HG03103 (cell line): ENCODE data around the gene ABCB4.

ENCODE experiments used
- ATAC-seq: cut with Tn5 transposase; IDR thresholded peaks from one replicate; pipeline ENCODE4 v1.9.1; 2021; ENCODE audit warnings: low read depth; ENCODE audit not compliant: unreplicated experiment

The ABCB4 gene

DNA sequence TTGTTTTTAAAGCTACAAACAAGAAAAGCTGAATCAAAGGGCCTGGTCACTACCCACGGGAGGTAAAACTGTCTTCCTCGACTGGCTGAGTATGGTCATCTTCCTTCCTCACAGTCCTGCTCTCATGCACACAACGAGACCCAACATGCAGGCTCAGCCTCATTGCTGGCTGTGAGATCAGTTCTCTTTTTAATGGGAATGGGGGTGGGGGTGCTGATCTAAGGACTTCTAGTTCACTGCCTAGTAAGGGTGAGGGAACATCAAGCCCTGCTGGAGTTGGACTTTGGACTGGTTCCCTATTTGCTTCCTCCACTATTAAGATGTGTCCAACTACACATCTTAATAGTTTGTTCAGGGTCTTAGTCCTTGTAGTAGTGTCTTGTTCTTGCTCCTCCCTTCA is 48.2 kb downstream of the ABCB4 start:
- no peak for ATAC-seq

DNA sequence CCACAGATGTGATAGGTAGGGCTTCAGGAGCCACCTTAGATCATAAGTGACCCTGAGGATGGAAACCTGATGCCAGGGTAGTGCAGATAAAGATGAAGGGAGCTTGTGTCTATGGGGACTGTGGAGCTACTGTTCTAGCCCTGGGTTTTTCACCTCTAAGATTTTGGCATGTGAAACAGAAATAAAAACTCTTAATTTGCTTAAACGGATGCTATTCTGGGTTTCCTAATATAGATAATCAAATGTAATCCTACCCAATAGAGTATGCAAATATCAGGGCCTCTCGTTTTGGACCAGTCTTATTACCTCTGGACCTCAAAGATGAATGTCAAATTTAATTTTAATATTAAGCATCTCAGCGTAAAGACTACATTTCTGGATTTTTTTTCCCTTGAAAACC is 49.3 kb downstream of the ABCB4 start:
- ATAC-seq, result no peak

DNA sequence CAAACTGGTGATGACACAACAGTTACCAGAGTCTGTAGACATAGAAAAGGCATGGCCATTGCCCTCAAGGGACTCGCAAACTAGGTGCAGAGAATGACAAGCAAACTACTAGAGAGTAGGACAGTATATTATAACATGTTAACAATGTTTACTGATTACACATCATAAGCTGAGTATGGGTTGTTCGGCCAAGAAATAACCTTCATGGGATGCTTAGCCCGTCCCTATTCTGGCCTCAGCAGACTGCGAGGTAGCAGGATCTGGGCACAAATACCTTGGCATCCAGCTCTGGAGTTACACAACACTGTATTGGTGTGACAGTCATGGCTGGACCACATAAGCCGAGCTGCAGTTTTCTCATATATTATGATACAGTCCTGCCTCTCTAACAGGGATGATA is 51.4 kb downstream of the ABCB4 start:
- no peak for ATAC-seq

DNA sequence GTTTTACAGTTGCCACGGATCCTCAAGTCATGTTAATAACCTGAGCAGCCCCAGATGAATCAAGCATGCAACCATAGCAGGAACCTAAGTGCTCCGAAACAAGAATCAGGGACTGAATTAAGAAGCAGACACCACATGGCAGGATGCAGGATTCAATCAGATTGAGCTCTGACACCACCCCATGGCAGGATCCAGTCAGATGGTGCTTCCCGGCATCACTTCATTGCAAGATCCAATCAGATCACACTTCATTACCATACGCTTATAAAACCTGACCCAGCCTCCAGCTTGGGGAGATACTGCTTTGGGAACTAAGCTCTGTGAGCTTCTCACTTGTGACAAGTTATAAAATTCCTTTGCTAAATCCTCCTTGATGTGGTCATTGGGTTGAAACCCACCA is 55.3 kb downstream of the ABCB4 start:
- no peak for ATAC-seq

DNA sequence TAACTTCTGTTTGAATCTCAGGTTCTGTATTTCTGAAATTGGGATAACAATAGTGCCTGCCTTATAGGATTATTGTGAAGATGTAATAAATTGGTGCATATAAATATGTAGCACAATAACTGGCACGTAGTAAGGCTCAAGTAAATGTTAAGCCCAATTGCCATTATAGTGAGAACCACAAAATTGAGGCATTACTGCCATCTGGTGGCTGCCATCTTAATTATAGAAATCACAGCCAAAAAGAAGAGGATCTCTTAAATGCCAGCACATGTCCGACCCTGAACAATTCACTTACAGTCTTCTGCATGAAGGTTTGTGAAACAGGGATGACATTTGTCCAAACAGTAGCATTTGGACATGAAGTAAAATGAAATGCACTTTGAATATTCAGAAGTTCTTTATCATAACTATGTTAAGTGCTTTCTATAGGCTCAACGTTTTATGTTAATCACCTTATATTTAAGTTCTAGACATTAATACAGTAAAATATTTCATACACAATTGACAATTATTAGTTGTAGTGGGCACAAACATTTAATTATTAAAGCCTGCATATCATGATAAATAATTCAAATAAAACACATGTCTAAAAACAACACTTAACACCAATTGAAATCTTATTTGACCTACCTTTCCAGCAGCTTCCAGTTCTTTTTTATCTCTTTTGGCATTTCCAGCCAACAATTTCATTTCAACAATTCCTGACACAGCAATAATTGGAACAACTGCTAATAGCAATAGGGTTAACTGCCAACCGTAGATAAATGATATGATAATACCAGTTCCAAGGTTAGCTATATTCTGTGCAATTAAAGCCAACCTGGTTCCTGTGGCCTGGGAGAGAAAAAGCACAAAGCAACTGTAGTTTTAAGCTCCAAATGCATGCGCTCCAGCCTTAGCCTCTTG is 58.5 kb downstream of the ABCB4 start:
- peak; percentile 80 for ATAC-seq

DNA sequence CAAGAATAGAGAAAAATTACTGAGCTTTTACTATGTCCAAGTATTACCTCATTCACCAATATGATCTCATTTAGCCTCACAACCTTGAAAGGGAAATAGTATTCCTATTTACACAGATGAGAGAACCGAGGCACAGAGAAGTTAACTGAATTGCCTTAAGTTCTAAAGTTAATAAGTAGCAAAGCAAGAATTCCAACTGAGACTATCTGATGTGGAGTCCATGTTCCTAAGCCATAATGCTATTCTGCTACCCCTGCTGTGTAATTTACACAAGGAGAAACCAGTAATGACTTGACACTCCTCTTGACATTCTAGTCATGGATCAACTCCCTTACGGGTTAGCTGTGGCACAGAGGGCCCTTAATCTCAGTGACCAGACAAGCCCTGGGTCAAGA is 60.7 kb downstream of the ABCB4 start:
- ATAC-seq, result no peak

DNA sequence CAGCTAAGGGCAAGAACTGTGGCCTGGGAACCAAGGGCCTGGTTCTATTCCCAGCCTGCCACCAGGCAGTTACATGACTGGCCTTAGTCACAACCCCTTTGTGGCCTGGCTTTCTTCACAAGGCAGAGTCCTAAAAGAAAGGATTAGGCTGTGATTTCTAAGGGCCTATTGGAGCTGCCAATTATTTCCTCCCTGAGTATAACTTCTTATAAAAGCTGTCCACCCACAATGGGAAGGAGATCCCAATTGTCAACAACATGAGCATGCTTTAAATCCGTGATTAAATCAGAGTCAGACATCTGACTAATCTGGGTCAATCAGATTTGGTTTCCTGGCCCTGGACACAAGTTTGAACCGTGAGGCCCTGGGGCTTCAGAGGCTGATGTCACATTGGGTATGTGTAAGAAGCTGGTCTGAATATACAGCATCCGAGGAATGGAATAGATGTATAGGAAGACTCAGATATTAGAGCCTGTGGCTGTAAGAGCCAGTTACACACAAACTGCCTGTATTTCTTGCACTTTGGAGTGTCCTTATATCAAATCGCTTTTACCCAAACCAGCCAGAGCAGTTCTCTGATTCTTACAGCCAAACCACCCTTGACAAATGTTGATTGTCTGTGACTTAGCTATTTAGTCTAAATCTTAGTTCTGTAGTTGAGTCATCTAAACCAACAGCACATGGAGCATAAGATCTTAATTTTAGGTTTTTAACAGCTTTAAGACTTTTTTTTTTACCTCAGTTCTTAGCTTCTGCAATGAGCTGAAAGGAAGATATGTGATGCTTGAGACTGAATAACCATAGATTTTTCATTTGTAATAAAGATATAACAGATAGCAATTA is 61.3 kb downstream of the ABCB4 start:
- no peak for ATAC-seq

DNA sequence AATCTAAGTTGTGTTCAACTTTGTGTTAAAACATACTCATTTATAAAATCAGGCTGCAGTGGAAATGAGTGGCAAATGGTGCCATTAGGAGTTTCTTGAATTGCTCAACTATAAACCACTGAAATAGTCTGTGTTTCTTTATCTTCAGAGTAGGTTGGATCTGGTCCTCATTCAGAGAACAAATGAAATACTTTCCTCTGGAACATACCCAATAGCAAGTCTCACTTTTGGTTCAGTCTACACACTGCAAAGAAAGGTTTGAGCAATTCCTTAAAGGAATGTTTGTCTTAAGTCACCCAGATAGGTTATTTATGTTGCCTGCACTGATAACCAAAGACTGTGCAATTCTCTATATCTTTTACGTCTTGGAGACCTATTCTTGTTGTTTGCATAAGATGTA is 62.5 kb downstream of the ABCB4 start:
- no peak for ATAC-seq

DNA sequence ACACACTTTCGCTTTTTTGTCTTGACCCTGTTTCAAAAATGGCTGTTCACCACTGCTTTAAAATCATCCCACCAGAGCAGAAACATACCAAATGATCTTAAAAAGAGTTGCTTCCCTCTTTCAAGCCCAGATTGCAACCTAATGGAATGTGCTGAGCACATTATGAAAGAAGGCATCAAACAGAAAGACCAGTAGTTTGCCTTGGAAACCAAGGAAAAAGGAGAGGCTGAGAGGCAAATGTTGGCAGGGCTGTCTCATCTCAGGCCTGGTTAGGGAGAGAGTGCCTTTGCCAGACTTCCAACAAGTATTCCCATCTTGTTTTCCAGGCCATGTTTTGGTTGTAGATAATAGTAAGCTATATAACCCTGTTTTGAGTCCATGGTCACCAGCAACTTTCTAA is 64.3 kb downstream of the ABCB4 start:
- ATAC-seq, result no peak

DNA sequence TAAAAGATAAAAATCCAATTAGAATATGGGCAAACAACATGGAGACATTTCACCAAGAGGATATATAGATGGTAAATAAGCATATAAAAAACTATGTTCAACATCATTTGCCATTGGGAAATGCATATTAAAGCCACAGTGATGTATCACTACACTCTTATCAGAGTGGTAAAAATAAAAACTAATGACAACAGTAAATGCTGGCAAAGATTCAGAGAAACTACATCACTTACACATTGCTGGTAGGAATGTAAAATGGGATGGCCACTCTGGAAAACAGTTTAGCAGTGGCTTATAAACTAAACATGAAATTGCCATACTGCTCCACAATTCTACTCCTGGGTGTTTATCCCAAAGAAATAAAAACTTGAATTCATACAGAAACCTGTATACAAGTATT is 70.8 kb downstream of the ABCB4 start:
- ATAC-seq, result no peak

DNA sequence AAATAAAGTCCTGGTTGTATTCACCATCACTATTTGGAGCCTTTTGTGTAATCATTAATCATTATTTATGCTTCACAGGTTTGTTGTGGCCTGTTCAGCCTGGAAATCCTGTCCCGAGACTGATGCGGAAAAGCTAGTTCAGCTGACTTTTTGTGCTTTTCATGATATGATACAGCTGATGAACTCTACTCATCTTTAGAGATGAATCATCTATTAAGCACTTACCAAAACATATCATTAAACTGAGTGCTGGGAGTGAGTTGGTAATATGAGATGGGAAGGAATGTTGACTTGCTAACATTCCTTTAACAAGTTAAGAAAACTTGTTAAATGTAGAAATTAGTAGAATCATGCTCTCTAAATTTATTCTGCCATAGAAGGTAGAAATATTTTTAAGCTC is 77.0 kb downstream of the ABCB4 start:
- no peak for ATAC-seq

DNA sequence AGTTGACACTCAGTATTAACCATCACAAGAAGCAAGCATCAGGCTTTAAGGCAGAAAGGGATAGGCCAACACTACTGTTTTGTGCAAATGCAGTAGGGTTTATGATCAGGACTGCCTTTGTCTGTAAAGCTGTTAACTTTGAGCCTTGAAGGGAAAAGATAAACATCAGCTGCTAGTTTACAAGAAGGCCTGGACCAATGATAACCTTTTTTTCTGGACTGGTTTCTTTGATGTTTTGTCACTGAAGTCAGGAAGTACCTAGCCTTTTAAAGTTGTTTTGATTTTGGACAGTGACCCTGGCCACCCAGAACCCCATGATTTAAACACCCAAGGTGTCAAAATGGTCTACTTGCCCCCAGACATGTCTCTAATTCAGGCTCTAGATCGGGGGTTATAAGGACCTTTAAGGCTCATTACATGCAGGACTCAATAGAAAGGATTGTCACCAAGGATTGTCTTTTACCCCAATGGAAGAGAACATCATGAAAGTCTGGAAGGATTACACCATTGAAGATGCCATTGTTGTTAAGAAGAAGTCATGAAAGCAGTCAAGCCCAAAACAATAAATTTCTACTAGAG is 79.9 kb downstream of the ABCB4 start:
- no peak for ATAC-seq

DNA sequence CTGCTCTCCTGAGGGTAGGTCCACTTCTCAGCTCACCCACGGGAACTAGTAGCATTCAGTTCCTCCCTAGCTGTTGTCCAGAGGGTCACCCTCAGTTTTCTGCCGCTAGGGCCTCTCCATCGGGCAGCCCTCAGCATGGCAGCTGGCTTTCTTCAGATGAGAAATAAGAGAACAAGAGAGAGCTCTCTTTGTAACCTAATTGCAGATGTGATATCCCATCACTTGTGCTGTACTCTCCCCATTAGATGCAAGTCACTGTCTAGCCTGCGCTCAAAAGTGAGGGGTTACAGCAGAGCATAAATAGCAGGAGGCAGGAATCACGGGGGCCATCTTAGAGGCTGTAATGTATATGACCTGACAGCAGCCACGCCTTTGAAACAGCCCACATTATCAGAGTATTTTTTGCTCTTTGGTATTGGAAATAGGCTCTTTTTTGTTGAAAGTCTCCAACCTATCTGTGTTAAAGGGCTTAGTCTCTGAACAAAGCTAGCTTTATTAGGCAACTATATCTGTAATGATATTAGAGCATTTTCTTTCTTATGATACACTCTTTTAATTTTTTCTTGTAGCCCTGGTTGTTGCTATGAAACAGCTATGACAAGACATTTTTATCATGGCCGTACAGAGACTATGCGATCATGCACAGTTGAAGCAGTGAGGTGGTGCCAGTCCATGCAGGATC is 84.3 kb downstream of the ABCB4 start:
- ATAC-seq, result no peak

DNA sequence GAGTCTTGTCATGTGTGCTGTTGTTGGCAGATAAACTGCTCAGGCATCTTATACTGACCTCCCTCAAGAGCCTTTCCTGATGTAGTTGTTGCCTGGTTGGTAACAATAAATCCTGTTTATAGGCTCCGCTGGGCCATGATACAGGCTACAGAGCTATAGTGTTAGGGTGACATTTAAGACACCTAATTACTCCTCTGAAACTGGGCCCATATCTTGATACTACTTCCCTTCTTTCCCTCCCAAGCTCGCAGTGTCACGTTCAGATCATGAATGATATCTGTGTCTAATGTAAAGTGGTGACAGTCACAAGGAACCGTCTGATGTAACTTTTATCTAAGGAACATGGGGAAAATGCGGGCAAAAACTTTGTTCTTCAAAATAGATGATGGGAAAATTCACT is 94.6 kb downstream of the ABCB4 start:
- ATAC-seq, result no peak

DNA sequence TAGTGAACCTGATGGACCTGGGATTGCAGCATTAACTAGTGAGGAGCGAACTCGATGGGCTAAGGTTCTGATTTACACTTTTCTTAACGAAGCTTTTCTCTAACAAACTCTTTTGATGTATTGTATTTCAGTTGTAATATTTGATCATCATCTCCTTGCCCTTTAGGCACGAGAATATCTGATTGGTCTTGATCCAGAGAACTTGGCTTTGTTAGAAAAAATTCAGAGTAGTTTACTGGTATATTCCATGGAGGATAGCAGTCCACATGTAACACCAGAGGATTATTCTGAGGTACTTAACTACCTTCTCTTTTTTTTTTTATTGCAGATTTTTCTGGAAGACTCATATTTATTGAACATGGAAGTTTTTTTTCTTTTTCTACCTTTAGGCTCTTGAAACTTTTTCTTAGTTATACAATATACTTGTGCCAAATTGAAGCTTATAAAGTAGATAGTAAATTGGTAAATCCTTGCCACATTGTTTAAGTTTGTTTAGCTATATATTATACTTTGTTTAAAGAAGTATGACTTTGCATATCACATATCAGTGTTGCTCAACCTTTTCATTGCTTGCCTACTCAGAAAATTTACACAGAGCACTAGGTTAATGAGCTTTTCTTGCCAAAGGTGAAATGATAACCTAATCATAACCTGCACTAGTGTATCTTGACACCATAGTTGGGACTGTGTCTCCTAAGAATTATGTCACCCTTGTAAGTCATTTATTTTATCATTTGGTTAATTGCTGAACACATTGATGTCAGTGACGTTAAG is 99.6 kb downstream of the ABCB4 start:
- ATAC-seq, result no peak

DNA sequence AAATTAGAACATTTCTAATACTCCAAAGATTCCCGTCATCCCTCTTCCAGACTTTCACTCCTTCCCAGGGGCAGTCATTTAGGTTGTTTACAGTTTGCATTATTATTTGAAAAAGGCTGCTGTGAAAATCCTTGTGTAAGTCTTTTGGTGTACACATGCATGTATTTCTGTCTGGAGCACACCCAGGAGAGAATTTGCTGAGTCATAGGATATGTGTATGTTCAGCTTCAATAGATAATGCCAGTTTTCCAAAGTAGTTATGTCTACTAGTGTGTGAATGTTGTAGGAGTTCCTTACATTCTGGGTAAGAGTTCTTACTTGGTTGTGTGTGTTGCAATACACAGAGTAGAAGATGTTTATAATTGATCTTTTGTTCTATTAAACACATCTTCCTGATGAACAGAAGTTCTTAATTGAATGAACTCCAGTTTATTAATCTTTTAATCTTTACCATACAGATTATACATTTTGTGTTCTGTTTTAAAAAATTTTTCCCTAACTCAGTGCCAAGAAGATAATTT is 104.8 kb downstream of the ABCB4 start:
- no peak for ATAC-seq

DNA sequence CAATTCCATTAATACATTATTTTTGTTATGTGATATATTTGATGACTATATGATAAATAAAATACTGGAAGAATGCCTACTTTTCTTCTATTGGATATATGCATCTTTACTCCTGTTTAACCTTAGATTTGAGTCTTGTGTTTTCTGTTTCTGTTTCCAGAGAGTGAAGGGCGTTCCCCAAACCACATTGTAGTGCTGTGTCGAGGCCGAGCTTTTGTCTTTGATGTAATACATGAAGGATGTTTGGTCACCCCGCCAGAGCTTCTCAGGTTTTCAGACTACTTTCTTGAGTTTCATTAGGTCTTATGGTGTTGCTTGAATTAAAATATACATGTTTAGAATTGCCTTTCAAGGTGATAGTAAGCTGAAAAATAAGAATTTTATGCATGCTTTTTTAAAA is 106.3 kb downstream of the ABCB4 start:
- no peak for ATAC-seq

DNA sequence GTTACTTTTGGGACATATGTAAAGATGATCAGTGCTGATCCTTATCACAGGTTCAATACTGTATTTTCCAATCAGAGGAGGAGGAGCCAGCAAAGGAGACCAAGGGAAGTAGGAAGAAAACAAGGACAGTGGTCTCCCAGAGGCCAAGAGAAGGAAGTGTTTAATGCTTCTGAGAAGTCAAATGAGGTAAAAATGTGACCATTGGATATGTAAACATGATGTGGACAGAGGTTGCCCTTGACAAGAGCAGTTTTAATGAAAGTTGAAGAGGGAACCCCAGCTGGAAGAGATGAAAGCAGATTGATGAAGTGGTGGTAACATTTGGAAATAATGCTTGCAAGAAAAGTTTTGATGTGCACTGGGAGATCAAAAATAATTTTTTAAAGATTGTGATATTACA is 111.2 kb downstream of the ABCB4 start:
- no peak for ATAC-seq

DNA sequence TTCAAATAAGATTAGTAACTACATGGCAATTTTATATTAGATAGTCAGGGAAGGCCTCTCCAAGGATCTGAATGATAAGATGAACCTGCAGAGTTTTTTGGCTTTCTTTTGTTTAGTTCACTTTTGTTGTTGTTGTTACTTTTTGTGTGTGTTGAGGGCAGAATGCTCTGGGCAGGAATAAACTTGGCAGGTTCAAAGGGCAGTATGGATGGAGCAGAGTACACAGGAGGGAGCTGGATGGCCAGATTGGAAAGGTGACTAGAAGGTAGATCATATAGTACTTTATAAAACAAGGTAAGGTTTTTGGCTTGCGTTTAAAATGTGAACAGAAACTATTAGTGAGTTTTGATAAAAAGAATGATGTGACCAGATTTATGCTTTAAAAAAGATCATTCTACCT is 112.1 kb downstream of the ABCB4 start:
- ATAC-seq, result no peak

DNA sequence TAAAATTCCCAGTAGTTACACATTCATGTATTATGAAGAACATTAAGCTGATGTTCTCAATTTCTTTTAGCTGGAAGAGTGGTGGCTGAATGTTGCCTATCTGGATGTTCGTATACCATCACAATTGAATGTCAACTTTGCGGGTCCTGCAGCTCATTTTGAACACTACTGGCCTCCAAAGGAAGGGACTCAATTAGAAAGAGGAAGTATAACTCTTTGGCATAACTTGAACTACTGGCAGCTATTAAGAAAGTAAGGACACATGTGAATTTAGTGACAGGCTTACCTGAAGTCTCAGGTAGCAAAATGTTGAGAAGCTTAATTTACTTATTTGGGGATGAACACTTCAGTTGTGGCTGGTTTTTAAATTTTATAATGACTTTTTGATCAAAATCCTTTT is 114.2 kb downstream of the ABCB4 start:
- ATAC-seq, result no peak
